ENCODE data around the gene CKS1B. TPM values are rescaled to one million over a fixed set of nuclear protein-coding genes. Genes with fewer than 3 reads are reported as not detected.
A peak's percentile ranks its signal among the peaks of the same experiment; 100 is the strongest.

CKS1B gene
- total and polyA plus RNA-seq, 9 of the 15 experiments (the other 6 are each of a cell fraction or from before 2014, with no cell fraction given), result 215 to 1,103 (median 460) TPM

DNA sequence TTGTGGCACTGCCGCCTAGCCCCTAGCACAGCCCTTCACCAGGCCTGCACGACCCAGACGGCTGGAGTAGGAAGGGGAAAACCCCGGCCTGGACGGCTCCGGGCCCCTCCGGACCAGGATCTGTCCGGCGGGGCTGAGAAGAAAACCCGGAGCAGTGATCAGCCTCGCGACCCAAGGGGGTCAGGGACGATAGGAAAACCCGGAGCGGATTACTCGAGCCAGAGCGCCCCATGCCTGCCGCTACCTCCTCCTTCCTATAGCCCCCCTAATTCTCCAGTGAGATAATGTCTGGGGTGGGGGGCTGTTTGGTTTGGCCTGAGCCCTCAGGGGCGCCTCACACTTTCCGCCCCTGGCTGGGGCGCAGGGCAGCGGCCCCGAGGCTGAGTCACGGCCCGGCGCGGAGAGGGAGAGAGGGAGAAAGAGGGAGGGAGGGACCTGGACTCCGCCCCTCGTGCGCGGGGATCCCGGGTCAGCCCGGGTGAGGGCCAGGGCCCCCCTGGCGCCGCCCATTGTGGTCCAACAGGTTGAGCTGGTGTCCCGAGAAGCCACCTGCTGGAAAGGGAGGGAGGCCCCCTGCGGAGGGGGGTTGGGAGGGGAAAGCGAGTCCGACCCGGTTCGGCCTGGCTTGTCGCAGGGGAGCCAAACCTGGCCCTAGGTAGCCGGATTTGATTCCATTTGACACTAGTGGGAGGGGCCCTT is 26.4 kb downstream of the CKS1B start (continued):
- TF ChIP-seq, protein P1, sequence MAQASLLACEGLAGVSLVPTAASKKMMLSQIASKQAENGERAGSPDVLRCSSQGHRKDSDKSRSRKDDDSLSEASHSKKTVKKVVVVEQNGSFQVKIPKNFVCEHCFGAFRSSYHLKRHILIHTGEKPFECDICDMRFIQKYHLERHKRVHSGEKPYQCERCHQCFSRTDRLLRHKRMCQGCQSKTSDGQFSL (CRISPR knock-in tag; IDR thresholded peaks at IDR 0.05), result peak; percentile 89
- TF ChIP-seq, protein P1 (tag; IDR thresholded peaks at IDR 0.05), result peak in 1 of 2 experiments; percentile 85; a peak in 2 of 4 replicates
- TF ChIP-seq SMAD4 (CRISPR knock-in tag; conservative IDR thresholded peaks at IDR 0.05) (peak; percentile 98), HIVEP1 (CRISPR knock-in tag; IDR thresholded peaks at IDR 0.05) (peak; percentile 26; the same call in 1 of the 2 replicates), FOXM1 (IDR thresholded peaks at IDR 0.05; ENCODE audit: low read depth) (peak; percentile 95), FOXM1 (CRISPR knock-in tag; IDR thresholded peaks at IDR 0.05; ENCODE audit: low read depth) (no peak), SUPT5H (IDR thresholded peaks at IDR 0.05) (peak; percentile 67), KAT2B (IDR thresholded peaks at IDR 0.05; ENCODE audit: low read depth, low read length) (no peak), NFRKB (IDR thresholded peaks at IDR 0.05; ENCODE audit: low read depth) (peak; percentile 84)

DNA sequence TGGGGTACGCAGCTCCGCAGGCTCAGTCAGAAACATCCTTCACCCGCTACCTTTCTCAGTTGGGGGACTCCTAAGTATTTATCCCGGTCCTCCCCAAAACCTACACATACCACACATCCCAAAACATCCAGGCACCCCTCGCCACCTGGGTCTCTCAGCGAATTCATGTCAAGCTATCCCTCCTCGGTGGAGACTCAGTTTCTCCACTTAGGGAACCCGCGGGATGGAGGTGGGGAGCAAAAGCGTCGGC is 26.9 kb downstream of the CKS1B start:
- ChIA-PET POLR2A (interaction anchor here (0.6 to 1.7 kb wide), 13 partner anchors 9 to 1435 kb away, joined by 3 to 8 read pairs (median 3); partner anchors contain the start of gene PBXIP1), CTCF (ENCODE audit: low intra/inter-chr PET ratio) (interaction anchor here (1.3 to 1.6 kb wide), 2 partner anchors 16 to 40 kb away, joined by 6 read pairs; partner anchors contain the start of gene PYGO2)
- 0% methylated on average over 9 of the region's 11 CpGs for WGBS (ENCODE audit: insufficient coverage, low coverage, missing lambda C conversion rate)
- no TSS peak for BruUV-seq (replicated peaks)
- Histone ChIP-seq H3K9ac (ENCODE audit: insufficient read depth in 1 of 2, low read depth in 2 of 2, low read length in 2 of 2) (peak overlapping the region; percentile 89 to 96), H3K36me3 (ENCODE audit: control insufficient read depth, insufficient read depth, low read length) (peaks cover 20% of the 10 kb centered on the region; the same call in 2 of the 3 replicates), H3K4me1 (replicated peaks in 1 of 2; ENCODE audit: control insufficient read depth in 2 of 2, insufficient read depth in 2 of 2, low read length in 2 of 2) (peaks cover 32 to 65% of the 10 kb centered on the region in 2 experiments), H3K9me1 (ENCODE audit: control insufficient read depth, insufficient read depth, low read length) (no peaks in the 10 kb centered on the region), H3K9me3 (replicated peaks; ENCODE audit: control insufficient read depth, insufficient read depth, low read depth, low read length) (no peaks in the 10 kb centered on the region), H3K4me2 (ENCODE audit: insufficient read depth, low read length) (peak overlapping the region; percentile 98), H3K27me3 (ENCODE audit: control insufficient read depth in 2 of 2, insufficient read depth in 2 of 2, low read length in 2 of 2) (no peaks in the 10 kb centered on the region), H3K27ac (ENCODE audit: extremely low read depth, low read depth, low read length) (peak overlapping the region; percentile 97), H2AFZ (ENCODE audit: low read depth, low read length) (peak overlapping the region; percentile 54; the same call in 1 of the 2 replicates), H3K79me2 (ENCODE audit: control insufficient read depth, insufficient read depth, low read length) (peaks cover 45% of the 10 kb centered on the region), H3K4me3 (peak overlapping the region; percentile 71), H4K20me1 (replicated peaks; ENCODE audit: control insufficient read depth, insufficient read depth, low read length) (peaks cover 3% of the 10 kb centered on the region; the same call in 1 of the 2 replicates)
- intact Hi-C loops (cut with micrococcal nuclease) (loop anchor here (1.0 to 5.0 kb wide), 5 partner anchors 27 to 444 kb away; partner anchors contain the start of genes CKS1B, EFNA3, PYGO2 and UBE2Q1), in situ Hi-C loops (cut with MboI) (no loop called here)
- ATAC-seq, result no peak
- no peak for DNase-seq (ENCODE audit: extremely low read depth in 1 of 4, low spot score in 3 of 4)
- no peak for FAIRE-seq
- TF ChIP-seq ZNF77 (CRISPR knock-in tag; IDR thresholded peaks at IDR 0.05) (no peak), ZNF197 (CRISPR knock-in tag; IDR thresholded peaks at IDR 0.05; ENCODE audit: low read depth) (0 out of 2 replicates have a peak, but pooled peaks have one; percentile 16), POLR2A (conservative IDR thresholded peaks at IDR 0.05) (no peak), ZNF354B (CRISPR knock-in tag; IDR thresholded peaks at IDR 0.05) (no peak), YBX1 (IDR thresholded peaks at IDR 0.05) (no peak), TBP (optimal IDR thresholded peaks at IDR 0.05; ENCODE audit: low read depth, low read length) (no peak), SREBF2 (CRISPR knock-in tag; IDR thresholded peaks at IDR 0.05) (no peak), GTF2E2 (tag; IDR thresholded peaks at IDR 0.05) (no peak), ZNF583 (CRISPR knock-in tag; IDR thresholded peaks at IDR 0.05) (no peak)
- TF ChIP-seq, protein P2, sequence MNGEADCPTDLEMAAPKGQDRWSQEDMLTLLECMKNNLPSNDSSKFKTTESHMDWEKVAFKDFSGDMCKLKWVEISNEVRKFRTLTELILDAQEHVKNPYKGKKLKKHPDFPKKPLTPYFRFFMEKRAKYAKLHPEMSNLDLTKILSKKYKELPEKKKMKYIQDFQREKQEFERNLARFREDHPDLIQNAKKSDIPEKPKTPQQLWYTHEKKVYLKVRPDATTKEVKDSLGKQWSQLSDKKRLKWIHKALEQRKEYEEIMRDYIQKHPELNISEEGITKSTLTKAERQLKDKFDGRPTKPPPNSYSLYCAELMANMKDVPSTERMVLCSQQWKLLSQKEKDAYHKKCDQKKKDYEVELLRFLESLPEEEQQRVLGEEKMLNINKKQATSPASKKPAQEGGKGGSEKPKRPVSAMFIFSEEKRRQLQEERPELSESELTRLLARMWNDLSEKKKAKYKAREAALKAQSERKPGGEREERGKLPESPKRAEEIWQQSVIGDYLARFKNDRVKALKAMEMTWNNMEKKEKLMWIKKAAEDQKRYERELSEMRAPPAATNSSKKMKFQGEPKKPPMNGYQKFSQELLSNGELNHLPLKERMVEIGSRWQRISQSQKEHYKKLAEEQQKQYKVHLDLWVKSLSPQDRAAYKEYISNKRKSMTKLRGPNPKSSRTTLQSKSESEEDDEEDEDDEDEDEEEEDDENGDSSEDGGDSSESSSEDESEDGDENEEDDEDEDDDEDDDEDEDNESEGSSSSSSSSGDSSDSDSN (IDR thresholded peaks at IDR 0.05; ENCODE audit: borderline replicate concordance in 1 of 2, low read depth in 2 of 2, low read length in 2 of 2), result no peak
- TF ChIP-seq, protein P3, sequence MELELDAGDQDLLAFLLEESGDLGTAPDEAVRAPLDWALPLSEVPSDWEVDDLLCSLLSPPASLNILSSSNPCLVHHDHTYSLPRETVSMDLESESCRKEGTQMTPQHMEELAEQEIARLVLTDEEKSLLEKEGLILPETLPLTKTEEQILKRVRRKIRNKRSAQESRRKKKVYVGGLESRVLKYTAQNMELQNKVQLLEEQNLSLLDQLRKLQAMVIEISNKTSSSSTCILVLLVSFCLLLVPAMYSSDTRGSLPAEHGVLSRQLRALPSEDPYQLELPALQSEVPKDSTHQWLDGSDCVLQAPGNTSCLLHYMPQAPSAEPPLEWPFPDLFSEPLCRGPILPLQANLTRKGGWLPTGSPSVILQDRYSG (tag; conservative IDR thresholded peaks at IDR 0.05; ENCODE audit: low read depth), result no peak
